ENCODE data around the gene RTL5. TPM values are rescaled to one million over a fixed set of nuclear protein-coding genes. Genes with fewer than 3 reads are reported as not detected.
A peak's percentile ranks its signal among the peaks of the same experiment; 100 is the strongest.

RTL5 gene
- total RNA-seq, 1 donor from 2014 or later, result 17.1 TPM

- H3K27me3 ChIP-seq, result no peaks in the 10 kb centered on the region
- DNase-seq (ENCODE audit: low spot score in 2 of 2), result no peak
- H3K36me3 ChIP-seq, result no peaks in the 10 kb centered on the region
- no peak overlapping the region for H3K4me3 ChIP-seq
- H3K4me1 ChIP-seq, result peaks cover 4 to 20% of the 10 kb centered on the region in 2 donors
- H3K27ac ChIP-seq, result peak overlapping the region; percentile 77 to 81
- intact Hi-C loops (cut with DNase I), result loop anchor here (1.0 kb wide), 2 partner anchors 107 to 126 kb away; no protein-coding TSS in a partner anchor
- TF ChIP-seq CTCF (IDR thresholded peaks at IDR 0.05), result peak in 2 of 3 experiments; percentile 9 to 13
- H3K9me3 ChIP-seq, result no peaks in the 10 kb centered on the region
Observed at GRCh38 chrX:72125331-72126047, 6.2 kb downstream of the RTL5 start.

GRCh38 chrX:72124540-72125201, 7.0 kb downstream of the RTL5 start:
- TF ChIP-seq CTCF (IDR thresholded peaks at IDR 0.05), result no peak
- intact Hi-C loops (cut with DNase I), result loop anchor here (5.0 kb wide), 1 partner anchor 62 kb away; no protein-coding TSS in a partner anchor
- Histone ChIP-seq H3K4me3 (no peak overlapping the region), H3K4me1 (peaks cover 4 to 20% of the 10 kb centered on the region in 2 donors), H3K27ac (peak overlapping the region; percentile 77 to 81), H3K36me3 (no peaks in the 10 kb centered on the region), H3K27me3 (no peaks in the 10 kb centered on the region), H3K9me3 (no peaks in the 10 kb centered on the region)
- no peak for DNase-seq (ENCODE audit: low spot score in 2 of 2)

- Histone ChIP-seq H3K27me3 (no peaks in the 10 kb centered on the region), H3K4me3 (no peak overlapping the region), H3K9me3 (no peaks in the 10 kb centered on the region), H3K4me1 (peaks cover 4 to 20% of the 10 kb centered on the region in 2 donors), H3K27ac (peak overlapping the region; percentile 77 to 81), H3K36me3 (no peaks in the 10 kb centered on the region)
- TF ChIP-seq CTCF (IDR thresholded peaks at IDR 0.05), result no peak
- DNase-seq (ENCODE audit: low spot score in 2 of 2), result peak in 1 of 2 donors; percentile 88
- intact Hi-C loops (cut with DNase I), result loop anchor here (5.0 kb wide), 1 partner anchor 61 kb away; no protein-coding TSS in a partner anchor
Observed at GRCh38 chrX:72123471-72124185, 8.1 kb downstream of the RTL5 start.

- H3K27ac ChIP-seq, result peak overlapping the region; percentile 77 to 81
- H3K36me3 ChIP-seq, result no peaks in the 10 kb centered on the region
- H3K9me3 ChIP-seq, result no peaks in the 10 kb centered on the region
- TF ChIP-seq CTCF (IDR thresholded peaks at IDR 0.05), result no peak
- H3K27me3 ChIP-seq, result no peaks in the 10 kb centered on the region
- intact Hi-C loops (cut with DNase I), result loop anchor here (5.0 kb wide), 1 partner anchor 60 kb away; no protein-coding TSS in a partner anchor
- DNase-seq (ENCODE audit: low spot score in 2 of 2), result no peak
- H3K4me3 ChIP-seq, result no peak overlapping the region
- peaks cover 4 to 20% of the 10 kb centered on the region in 2 donors for H3K4me1 ChIP-seq
Observed at GRCh38 chrX:72122621-72123337, 8.9 kb downstream of the RTL5 start.

- H3K4me1 ChIP-seq, result peaks cover 4 to 20% of the 10 kb centered on the region in 2 donors
- H3K9me3 ChIP-seq, result no peaks in the 10 kb centered on the region
- TF ChIP-seq CTCF (IDR thresholded peaks at IDR 0.05), result no peak
- H3K36me3 ChIP-seq, result no peaks in the 10 kb centered on the region
- H3K27ac ChIP-seq, result peak overlapping the region; percentile 31 to 68
- no peaks in the 10 kb centered on the region for H3K27me3 ChIP-seq
- H3K4me3 ChIP-seq, result no peak overlapping the region
- intact Hi-C loops (cut with DNase I), result loop anchor here (5.0 kb wide), 1 partner anchor 59 kb away; no protein-coding TSS in a partner anchor
- DNase-seq (ENCODE audit: low spot score in 2 of 2), result no peak
Observed at GRCh38 chrX:72121383-72121782, 10.3 kb downstream of the RTL5 start.
